ENCODE measurements around the gene PACS1. TPM values are rescaled to one million over a fixed set of nuclear protein-coding genes. Genes with fewer than 3 reads are reported as not detected.

Gene PACS1
- total RNA-seq, 1 experiment from 2014 or later, result 41.1 TPM

DNA sequence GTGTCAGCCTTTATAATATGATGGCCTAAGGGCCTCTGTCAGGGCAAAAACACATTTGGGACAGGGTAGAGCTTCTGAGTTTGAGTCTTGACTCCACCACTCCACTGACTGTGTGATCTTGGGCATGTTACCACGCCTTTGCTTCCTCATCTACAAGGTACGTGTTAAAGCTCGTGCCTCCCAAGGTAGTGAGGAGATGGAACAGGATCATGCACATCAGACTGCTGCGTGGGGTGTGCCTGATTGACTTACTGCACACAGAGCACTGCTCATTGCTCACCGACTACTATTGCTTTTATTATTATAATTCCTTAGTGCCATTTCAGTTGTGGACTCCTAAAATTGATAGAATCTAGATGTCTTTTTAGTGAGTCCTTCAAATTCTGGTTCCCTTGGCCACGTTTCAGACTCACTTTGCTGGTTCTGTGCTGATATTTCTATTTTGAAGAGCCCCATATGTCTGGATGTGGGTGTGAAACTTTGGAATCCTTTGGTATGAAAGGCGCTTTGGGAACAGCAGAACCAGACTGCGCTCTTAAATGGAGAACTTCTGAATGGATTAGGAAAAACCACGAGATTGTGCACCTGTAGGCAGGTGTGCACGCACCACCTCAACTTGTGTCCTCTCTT, 154.3 kb downstream of the PACS1 start (continued):
- TF ChIP-seq, protein P1, sequence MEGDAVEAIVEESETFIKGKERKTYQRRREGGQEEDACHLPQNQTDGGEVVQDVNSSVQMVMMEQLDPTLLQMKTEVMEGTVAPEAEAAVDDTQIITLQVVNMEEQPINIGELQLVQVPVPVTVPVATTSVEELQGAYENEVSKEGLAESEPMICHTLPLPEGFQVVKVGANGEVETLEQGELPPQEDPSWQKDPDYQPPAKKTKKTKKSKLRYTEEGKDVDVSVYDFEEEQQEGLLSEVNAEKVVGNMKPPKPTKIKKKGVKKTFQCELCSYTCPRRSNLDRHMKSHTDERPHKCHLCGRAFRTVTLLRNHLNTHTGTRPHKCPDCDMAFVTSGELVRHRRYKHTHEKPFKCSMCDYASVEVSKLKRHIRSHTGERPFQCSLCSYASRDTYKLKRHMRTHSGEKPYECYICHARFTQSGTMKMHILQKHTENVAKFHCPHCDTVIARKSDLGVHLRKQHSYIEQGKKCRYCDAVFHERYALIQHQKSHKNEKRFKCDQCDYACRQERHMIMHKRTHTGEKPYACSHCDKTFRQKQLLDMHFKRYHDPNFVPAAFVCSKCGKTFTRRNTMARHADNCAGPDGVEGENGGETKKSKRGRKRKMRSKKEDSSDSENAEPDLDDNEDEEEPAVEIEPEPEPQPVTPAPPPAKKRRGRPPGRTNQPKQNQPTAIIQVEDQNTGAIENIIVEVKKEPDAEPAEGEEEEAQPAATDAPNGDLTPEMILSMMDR (IDR thresholded peaks at IDR 0.05 in 2 of 3, conservative IDR thresholded peaks at IDR 0.05 in 1 of 3; ENCODE audit: borderline replicate concordance in 1 of 3, insufficient read depth in 1 of 3, low read depth in 2 of 3, low read length in 2 of 3), result no peak
- TF ChIP-seq TCF7L2 (IDR thresholded peaks at IDR 0.05; ENCODE audit: borderline replicate concordance, extremely low read depth, insufficient read depth, insufficient read length), result no peak

DNA sequence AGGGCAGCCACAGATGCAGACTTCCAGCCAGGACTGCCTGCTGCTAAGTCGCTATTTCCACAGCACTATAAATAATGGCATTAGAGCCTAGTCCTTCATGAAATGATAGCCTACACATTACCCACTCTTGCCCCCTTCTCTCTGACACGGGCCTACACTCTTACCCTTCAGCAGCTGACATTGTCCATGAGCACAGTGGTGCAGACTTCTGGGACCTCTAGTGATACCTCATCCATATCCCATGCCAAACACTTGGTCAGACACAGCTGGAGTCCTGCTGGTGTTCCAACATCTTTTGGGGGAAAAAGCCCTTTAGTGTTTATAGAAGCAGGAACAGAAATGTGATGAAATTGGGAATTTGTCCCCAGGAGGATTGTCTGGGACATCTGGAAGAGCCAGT, 155.0 kb downstream of the PACS1 start:
- no peak overlapping the region for H2AFZ ChIP-seq (ENCODE audit: low read depth, low read length, poor library complexity, severe bottlenecking)
- ATAC-seq (no peak), DNase-seq (ENCODE audit: low read depth, low spot score) (no peak)
- H3K36me3 ChIP-seq (ENCODE audit: control insufficient read depth in 1 of 2, insufficient read depth in 2 of 2, low read length in 2 of 2), result peaks cover 3 to 4% of the 10 kb centered on the region in 2 experiments; a peak in 1 of 4 replicates
- H3K9me2 ChIP-seq (ENCODE audit: insufficient read depth), result no peaks in the 10 kb centered on the region
- H3K4me1 ChIP-seq (ENCODE audit: control insufficient read depth in 1 of 2, insufficient read depth in 2 of 2, low read length in 2 of 2), result peaks cover 0 to 8% of the 10 kb centered on the region in 2 experiments; a peak in 1 of 4 replicates
- no peaks in the 10 kb centered on the region for H3K79me2 ChIP-seq (ENCODE audit: insufficient read depth, low read length)
- no peak overlapping the region for H3K9ac ChIP-seq (ENCODE audit: low read length)
- RAD21 ChIA-PET (ENCODE audit: low non-redundant PET in 1 of 2, low total read pairs in 2 of 2, uncharacterized antibody in 2 of 2, unreplicated experiment in 2 of 2), result no interaction called here
- H4K20me1 ChIP-seq (ENCODE audit: insufficient read depth), result no peaks in the 10 kb centered on the region
- H3K27ac ChIP-seq (ENCODE audit: low read depth, low read length), result no peak overlapping the region
- TF ChIP-seq, protein P2, sequence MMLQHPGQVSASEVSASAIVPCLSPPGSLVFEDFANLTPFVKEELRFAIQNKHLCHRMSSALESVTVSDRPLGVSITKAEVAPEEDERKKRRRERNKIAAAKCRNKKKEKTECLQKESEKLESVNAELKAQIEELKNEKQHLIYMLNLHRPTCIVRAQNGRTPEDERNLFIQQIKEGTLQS (IDR thresholded peaks at IDR 0.05), result no peak
- TF ChIP-seq FOSL1 (IDR thresholded peaks at IDR 0.05; ENCODE audit: low read depth) (no peak), SRF (IDR thresholded peaks at IDR 0.05; ENCODE audit: low read depth) (no peak)
- no TSS peak for BruUV-seq (replicated peaks)
- POLR2A ChIA-PET, result no interaction called here
- no peak overlapping the region for H3K4me2 ChIP-seq (ENCODE audit: low read length)
- no peaks in the 10 kb centered on the region for H3K9me3 ChIP-seq (ENCODE audit: control insufficient read depth in 1 of 2, insufficient read depth in 1 of 2, low read depth in 1 of 2, low read length in 2 of 2)
- CTCF ChIA-PET, result no interaction called here
- no peak overlapping the region for H3K4me3 ChIP-seq (replicated peaks in 1 of 2; ENCODE audit: low read depth in 1 of 2, low read length in 2 of 2)
- H3K27me3 ChIP-seq (ENCODE audit: insufficient read depth, low read length), result no peaks in the 10 kb centered on the region
- intact Hi-C loops (cut with micrococcal nuclease), result no loop called here

Data from HCT116 (cell line).